HG03442 (cell line): ENCODE results near the gene DCHS2.

Experiments used
- ATAC-seq: cut with Tn5 transposase; IDR thresholded peaks from one replicate; pipeline ENCODE4 v1.9.1; 2021; ENCODE audit warnings: mild to moderate bottlenecking, moderate library complexity; ENCODE audit not compliant: unreplicated experiment

Gene DCHS2

GRCh38 chr4:154320521-154320920 is 171.1 kb downstream of the DCHS2 start:
- ATAC-seq: no peak

GRCh38 chr4:154319736-154320135 is 171.9 kb downstream of the DCHS2 start:
- no peak for ATAC-seq

GRCh38 chr4:154317201-154317999 is 174.2 kb downstream of the DCHS2 start:
- no peak for ATAC-seq

GRCh38 chr4:154315741-154316140 is 175.9 kb downstream of the DCHS2 start:
- ATAC-seq: no peak

GRCh38 chr4:154314248-154314647 is 177.4 kb downstream of the DCHS2 start:
- ATAC-seq: no peak

- ATAC-seq: no peak
Observed at GRCh38 chr4:154313004-154313585, 178.5 kb downstream of the DCHS2 start.

GRCh38 chr4:154312246-154312645 is 179.4 kb downstream of the DCHS2 start:
- ATAC-seq: no peak

- no peak for ATAC-seq
Observed at GRCh38 chr4:154310578-154310977, 181.0 kb downstream of the DCHS2 start.

GRCh38 chr4:154308207-154308606 is 183.4 kb downstream of the DCHS2 start:
- no peak for ATAC-seq

GRCh38 chr4:154307451-154307850 is 184.1 kb downstream of the DCHS2 start:
- no peak for ATAC-seq

- no peak for ATAC-seq
Observed at GRCh38 chr4:154305616-154306015, 186.0 kb downstream of the DCHS2 start.

GRCh38 chr4:154304679-154305078 is 186.9 kb downstream of the DCHS2 start:
- ATAC-seq: no peak

- no peak for ATAC-seq
Observed at GRCh38 chr4:154294652-154295350, 196.8 kb downstream of the DCHS2 start.

GRCh38 chr4:154293427-154293826 is 198.2 kb downstream of the DCHS2 start:
- no peak for ATAC-seq

- ATAC-seq: no peak
Observed at GRCh38 chr4:154292589-154292988, 199.0 kb downstream of the DCHS2 start.

- ATAC-seq: no peak
Observed at GRCh38 chr4:154277172-154277571, 214.4 kb downstream of the DCHS2 start.

- ATAC-seq: no peak
Observed at GRCh38 chr4:154276496-154276895, 215.1 kb downstream of the DCHS2 start.

GRCh38 chr4:154254999-154255398 is 236.6 kb downstream of the DCHS2 start:
- ATAC-seq: no peak

- no peak for ATAC-seq
Observed at GRCh38 chr4:154234576-154234975, 257.0 kb downstream of the DCHS2 start.

- ATAC-seq: no peak
Observed at GRCh38 chr4:154231806-154232478, 259.7 kb downstream of the DCHS2 start.

GRCh38 chr4:154230723-154231122 is 260.9 kb downstream of the DCHS2 start:
- ATAC-seq: no peak
